GM23338 (cell line): ENCODE results near the gene AGAP1. TPM values are rescaled to one million over a fixed set of nuclear protein-coding genes. Genes with fewer than 3 reads are reported as not detected.

Source experiments
- ATAC-seq: fragments of 200-7000 bp; cut with Tn5 transposase; 3 replicates; pipeline ENCODE4 v1.9.1; 2020
- DNase-seq: peaks from one replicate; pipeline ENCODE4 v3.0.0-alpha.2; 2015; ENCODE audit warnings: low spot score
- H2AFZ ChIP-seq: fragments of 200-600 bp; sonication (generic); 2 replicates; pipeline ENCODE4 v1.8.0; 2016; ENCODE audit warnings: antibody characterized with exemption, mild to moderate bottlenecking, moderate library complexity
- H3F3A ChIP-seq: fragments of 200-600 bp; sonication (generic); replicated peaks from 2 replicates; pipeline ENCODE4 v1.8.0; 2017; ENCODE audit warnings: antibody characterized with exemption, mixed run types, low read depth
- H3K27ac ChIP-seq: fragments of 200-600 bp; sonication (generic); 2 replicates; pipeline ENCODE4 v1.6.1; 2016; ENCODE audit warnings: low read depth
- H3K27me3 ChIP-seq: fragments of 200-600 bp; sonication (generic); 2 replicates; pipeline ENCODE4 v1.8.0; 2016; ENCODE audit warnings: mild to moderate bottlenecking, mixed run types, moderate library complexity; ENCODE audit not compliant: insufficient read depth
- H3K36me3 ChIP-seq: fragments of 200-600 bp; sonication (generic); 2 replicates; pipeline ENCODE4 v1.8.0; 2016; ENCODE audit warnings: mild to moderate bottlenecking; ENCODE audit not compliant: insufficient read depth
- H3K4me1 ChIP-seq: fragments of 200-600 bp; sonication (generic); 2 replicates; pipeline ENCODE4 v1.8.0; 2016; ENCODE audit warnings: mild to moderate bottlenecking, moderate library complexity; ENCODE audit not compliant: insufficient read depth
- H3K4me2 ChIP-seq: fragments of 200-600 bp; sonication (generic); 2 replicates; pipeline ENCODE4 v1.7.1; 2017; ENCODE audit warnings: mixed run types
- H3K4me3 ChIP-seq: fragments of 200-600 bp; sonication (generic); 2 replicates; pipeline ENCODE4 v1.6.1; 2016; ENCODE audit warnings: mixed run types
- H3K79me2 ChIP-seq: fragments of 200-600 bp; sonication (generic); replicated peaks from 2 replicates; pipeline ENCODE4 v1.8.0; 2017; ENCODE audit warnings: mild to moderate bottlenecking; ENCODE audit not compliant: insufficient read depth
- H3K9me2 ChIP-seq: fragments of 200-600 bp; sonication (generic); 2 replicates; pipeline ENCODE4 v1.8.0; 2017; ENCODE audit not compliant: insufficient read depth
- H4K20me1 ChIP-seq: fragments of 200-600 bp; sonication (generic); replicated peaks from 2 replicates; pipeline ENCODE4 v1.8.0; 2017; ENCODE audit warnings: mild to moderate bottlenecking; ENCODE audit not compliant: insufficient read depth
- H3K27ac Mint-ChIP-seq: 2 replicates; pipeline ENCODE4 v1.8.0; 2020; ENCODE audit warnings: inconsistent platforms, mild to moderate bottlenecking, moderate library complexity, mixed read lengths
- H3K27me3 Mint-ChIP-seq: 3 replicates; pipeline ENCODE4 v1.8.0; 2022; ENCODE audit warnings: low read depth, mild to moderate bottlenecking, moderate library complexity, mixed read lengths, inconsistent platforms; ENCODE audit not compliant: insufficient read depth, poor library complexity
- H3K36me3 Mint-ChIP-seq: 3 replicates; pipeline ENCODE4 v1.8.0; 2021; ENCODE audit warnings: low read depth, mild to moderate bottlenecking, inconsistent platforms, moderate library complexity, mixed read lengths
- H3K4me1 Mint-ChIP-seq: 3 replicates; pipeline ENCODE4 v1.8.0; 2020; ENCODE audit warnings: mild to moderate bottlenecking, inconsistent platforms, mixed read lengths
- H3K4me3 Mint-ChIP-seq: 3 replicates; pipeline ENCODE4 v1.8.0; 2021; ENCODE audit warnings: moderate library complexity, mild to moderate bottlenecking, inconsistent platforms, mixed read lengths
- H3K9me3 Mint-ChIP-seq: 3 replicates; pipeline ENCODE4 v1.8.0; 2020; ENCODE audit warnings: moderate library complexity, mild to moderate bottlenecking, inconsistent platforms, mixed read lengths
- CREB1 ChIP-seq: fragments of 250-450 bp; sonication (Bioruptor Pico); IDR thresholded peaks from 2 replicates; pipeline ENCODE4 v1.5.0; 2020; ENCODE audit warnings: low read depth, mild to moderate bottlenecking, moderate library complexity
- EZH2 ChIP-seq: fragments of 200-600 bp; sonication (generic); IDR thresholded peaks from one replicate; pipeline ENCODE4 v1.8.0; 2017; ENCODE audit warnings: antibody characterized with exemption, mild to moderate bottlenecking, low read depth; ENCODE audit not compliant: unreplicated experiment
- EZH2phosphoT487 ChIP-seq: fragments of 200-600 bp; sonication (generic); IDR thresholded peaks from one replicate; pipeline ENCODE4 v1.8.1; 2018; ENCODE audit warnings: antibody characterized with exemption; ENCODE audit not compliant: unreplicated experiment
- JUNB ChIP-seq: IDR thresholded peaks from one replicate; pipeline ENCODE4 v1.6.1; 2016; ENCODE audit warnings: antibody characterized with exemption; ENCODE audit not compliant: unreplicated experiment
- NANOG ChIP-seq: IDR thresholded peaks from 2 replicates; pipeline ENCODE4 v1.6.1; 2016; ENCODE audit warnings: antibody characterized with exemption, borderline replicate concordance
- POLR2AphosphoS5 ChIP-seq: IDR thresholded peaks from 2 replicates; pipeline ENCODE4 v1.6.1; 2016; ENCODE audit warnings: antibody characterized with exemption, low read depth
- STAT1 ChIP-seq: IDR thresholded peaks from one replicate; pipeline ENCODE4 v1.6.1; 2016; ENCODE audit warnings: antibody characterized with exemption; ENCODE audit not compliant: unreplicated experiment
- ZNF114 ChIP-seq: fragments of 250-450 bp; sonication (Bioruptor Pico); IDR thresholded peaks from 2 replicates; pipeline ENCODE4 v1.5.0; 2020; ENCODE audit warnings: mild to moderate bottlenecking, moderate library complexity
- ZNF331 ChIP-seq: fragments of 250-450 bp; sonication (Bioruptor Pico); IDR thresholded peaks from 2 replicates; pipeline ENCODE4 v1.5.0; 2020; ENCODE audit warnings: low read depth, mild to moderate bottlenecking, moderate library complexity
- polyA plus RNA-seq: library from polyadenylated mRNA; unstranded; fragments of >200 nt; fragmentation: Nextera tagmentation; extraction: Ambion mirVana; gene quantifications from 2 replicates; pipeline ENCODE4 v1.2.1, GENCODE V29; 2016
- total RNA-seq: library from RNA; depleted of rRNA; stranded (reverse); fragments of >200 nt; shearing (Covaris generic); gene quantifications from 2 replicates; pipeline ENCODE4 v1.2.3, GENCODE V29; 2014
- TF ChIP-seq, protein P1 (sequence below), 2 experiments: fragments of 200-600 bp in 1 of 2; sonication (generic) in 1 of 2; conservative IDR thresholded peaks; 2 replicates each; pipeline versions ENCODE4 v1.5.1 to v1.6.1; 2016 to 2017; ENCODE audit warnings: antibody characterized with exemption in 2 of 2, low read depth in 2 of 2, mild to moderate bottlenecking in 2 of 2, moderate library complexity in 1 of 2
- TF ChIP-seq, protein P2 (sequence below): IDR thresholded peaks from 2 replicates; pipeline ENCODE4 v1.6.1; 2016; ENCODE audit warnings: antibody characterized with exemption
- TF ChIP-seq, protein P3 (sequence below): fragments of 250-450 bp; sonication (Bioruptor Pico); IDR thresholded peaks from 2 replicates; pipeline ENCODE4 v1.5.0; 2020; ENCODE audit warnings: mild to moderate bottlenecking, moderate library complexity
- TF ChIP-seq, protein P4 (sequence below): IDR thresholded peaks from one replicate; pipeline ENCODE4 v1.6.1; 2018; ENCODE audit warnings: antibody characterized with exemption; ENCODE audit not compliant: unreplicated experiment

Gene AGAP1
- total and polyA plus RNA-seq, 2 experiments from 2014 or later, result 13.3 to 27.9 TPM

DNA sequence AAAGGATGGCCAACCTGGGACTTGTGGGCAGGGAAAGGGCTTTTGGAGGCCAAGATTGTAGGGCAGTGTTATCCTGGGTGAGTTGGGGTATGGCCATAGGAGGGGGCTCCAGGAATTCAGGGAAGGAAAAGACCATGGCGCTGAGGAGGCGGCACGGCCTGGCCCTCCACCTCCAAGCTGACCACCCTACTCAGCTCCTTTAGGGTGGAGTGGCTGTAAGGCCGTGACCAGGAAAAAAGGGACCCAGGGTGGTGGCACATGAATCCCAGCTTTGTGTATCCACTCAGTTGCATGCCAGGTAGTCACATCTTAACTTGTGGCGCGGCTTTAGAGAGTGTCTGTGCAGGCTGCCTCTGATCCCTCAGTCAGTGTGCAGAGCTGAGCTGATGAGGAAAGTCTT is 168.1 kb downstream of the AGAP1 start:
- ATAC-seq (no peak), DNase-seq (no peak)
- Histone ChIP-seq H3K36me3 (no peaks in the 10 kb centered on the region), H3K4me2 (no peak overlapping the region), H4K20me1 (peaks cover 3% of the 10 kb centered on the region; the same call in 1 of the 2 replicates), H3F3A (0 out of 2 replicates have a peak, but pooled peaks cover 4% of the 10 kb centered on the region), H3K79me2 (peaks cover 78% of the 10 kb centered on the region), H3K27ac (no peak overlapping the region), H3K9me2 (0 out of 2 replicates have a peak, but pooled peaks cover 7% of the 10 kb centered on the region), H3K4me1 (peaks cover 70% of the 10 kb centered on the region), H2AFZ (no peak overlapping the region), H3K27me3 (no peaks in the 10 kb centered on the region), H3K4me3 (no peak overlapping the region)
- no peak overlapping the region for H3K4me3 Mint-ChIP-seq
- peaks cover 6% of the 10 kb centered on the region; the same call in 1 of the 3 replicates for H3K9me3 Mint-ChIP-seq
- peaks cover 4% of the 10 kb centered on the region; the same call in 1 of the 3 replicates for H3K36me3 Mint-ChIP-seq
- peaks cover 84% of the 10 kb centered on the region for H3K4me1 Mint-ChIP-seq
- no peak overlapping the region for H3K27ac Mint-ChIP-seq
- TF ChIP-seq, protein P1, sequence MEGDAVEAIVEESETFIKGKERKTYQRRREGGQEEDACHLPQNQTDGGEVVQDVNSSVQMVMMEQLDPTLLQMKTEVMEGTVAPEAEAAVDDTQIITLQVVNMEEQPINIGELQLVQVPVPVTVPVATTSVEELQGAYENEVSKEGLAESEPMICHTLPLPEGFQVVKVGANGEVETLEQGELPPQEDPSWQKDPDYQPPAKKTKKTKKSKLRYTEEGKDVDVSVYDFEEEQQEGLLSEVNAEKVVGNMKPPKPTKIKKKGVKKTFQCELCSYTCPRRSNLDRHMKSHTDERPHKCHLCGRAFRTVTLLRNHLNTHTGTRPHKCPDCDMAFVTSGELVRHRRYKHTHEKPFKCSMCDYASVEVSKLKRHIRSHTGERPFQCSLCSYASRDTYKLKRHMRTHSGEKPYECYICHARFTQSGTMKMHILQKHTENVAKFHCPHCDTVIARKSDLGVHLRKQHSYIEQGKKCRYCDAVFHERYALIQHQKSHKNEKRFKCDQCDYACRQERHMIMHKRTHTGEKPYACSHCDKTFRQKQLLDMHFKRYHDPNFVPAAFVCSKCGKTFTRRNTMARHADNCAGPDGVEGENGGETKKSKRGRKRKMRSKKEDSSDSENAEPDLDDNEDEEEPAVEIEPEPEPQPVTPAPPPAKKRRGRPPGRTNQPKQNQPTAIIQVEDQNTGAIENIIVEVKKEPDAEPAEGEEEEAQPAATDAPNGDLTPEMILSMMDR (conservative IDR thresholded peaks at IDR 0.05; ENCODE audit: low read depth in 2 of 2), result no peak
- TF ChIP-seq NANOG (no peak), EZH2 (no peak), POLR2AphosphoS5 (no peak), CREB1 (no peak), STAT1 (no peak), JUNB (no peak), EZH2phosphoT487 (no peak), ZNF331 (CRISPR knock-in tag) (no peak), ZNF114 (CRISPR knock-in tag) (no peak)
- TF ChIP-seq, protein P2, sequence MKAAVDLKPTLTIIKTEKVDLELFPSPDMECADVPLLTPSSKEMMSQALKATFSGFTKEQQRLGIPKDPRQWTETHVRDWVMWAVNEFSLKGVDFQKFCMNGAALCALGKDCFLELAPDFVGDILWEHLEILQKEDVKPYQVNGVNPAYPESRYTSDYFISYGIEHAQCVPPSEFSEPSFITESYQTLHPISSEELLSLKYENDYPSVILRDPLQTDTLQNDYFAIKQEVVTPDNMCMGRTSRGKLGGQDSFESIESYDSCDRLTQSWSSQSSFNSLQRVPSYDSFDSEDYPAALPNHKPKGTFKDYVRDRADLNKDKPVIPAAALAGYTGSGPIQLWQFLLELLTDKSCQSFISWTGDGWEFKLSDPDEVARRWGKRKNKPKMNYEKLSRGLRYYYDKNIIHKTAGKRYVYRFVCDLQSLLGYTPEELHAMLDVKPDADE, result no peak
- TF ChIP-seq, protein P3, sequence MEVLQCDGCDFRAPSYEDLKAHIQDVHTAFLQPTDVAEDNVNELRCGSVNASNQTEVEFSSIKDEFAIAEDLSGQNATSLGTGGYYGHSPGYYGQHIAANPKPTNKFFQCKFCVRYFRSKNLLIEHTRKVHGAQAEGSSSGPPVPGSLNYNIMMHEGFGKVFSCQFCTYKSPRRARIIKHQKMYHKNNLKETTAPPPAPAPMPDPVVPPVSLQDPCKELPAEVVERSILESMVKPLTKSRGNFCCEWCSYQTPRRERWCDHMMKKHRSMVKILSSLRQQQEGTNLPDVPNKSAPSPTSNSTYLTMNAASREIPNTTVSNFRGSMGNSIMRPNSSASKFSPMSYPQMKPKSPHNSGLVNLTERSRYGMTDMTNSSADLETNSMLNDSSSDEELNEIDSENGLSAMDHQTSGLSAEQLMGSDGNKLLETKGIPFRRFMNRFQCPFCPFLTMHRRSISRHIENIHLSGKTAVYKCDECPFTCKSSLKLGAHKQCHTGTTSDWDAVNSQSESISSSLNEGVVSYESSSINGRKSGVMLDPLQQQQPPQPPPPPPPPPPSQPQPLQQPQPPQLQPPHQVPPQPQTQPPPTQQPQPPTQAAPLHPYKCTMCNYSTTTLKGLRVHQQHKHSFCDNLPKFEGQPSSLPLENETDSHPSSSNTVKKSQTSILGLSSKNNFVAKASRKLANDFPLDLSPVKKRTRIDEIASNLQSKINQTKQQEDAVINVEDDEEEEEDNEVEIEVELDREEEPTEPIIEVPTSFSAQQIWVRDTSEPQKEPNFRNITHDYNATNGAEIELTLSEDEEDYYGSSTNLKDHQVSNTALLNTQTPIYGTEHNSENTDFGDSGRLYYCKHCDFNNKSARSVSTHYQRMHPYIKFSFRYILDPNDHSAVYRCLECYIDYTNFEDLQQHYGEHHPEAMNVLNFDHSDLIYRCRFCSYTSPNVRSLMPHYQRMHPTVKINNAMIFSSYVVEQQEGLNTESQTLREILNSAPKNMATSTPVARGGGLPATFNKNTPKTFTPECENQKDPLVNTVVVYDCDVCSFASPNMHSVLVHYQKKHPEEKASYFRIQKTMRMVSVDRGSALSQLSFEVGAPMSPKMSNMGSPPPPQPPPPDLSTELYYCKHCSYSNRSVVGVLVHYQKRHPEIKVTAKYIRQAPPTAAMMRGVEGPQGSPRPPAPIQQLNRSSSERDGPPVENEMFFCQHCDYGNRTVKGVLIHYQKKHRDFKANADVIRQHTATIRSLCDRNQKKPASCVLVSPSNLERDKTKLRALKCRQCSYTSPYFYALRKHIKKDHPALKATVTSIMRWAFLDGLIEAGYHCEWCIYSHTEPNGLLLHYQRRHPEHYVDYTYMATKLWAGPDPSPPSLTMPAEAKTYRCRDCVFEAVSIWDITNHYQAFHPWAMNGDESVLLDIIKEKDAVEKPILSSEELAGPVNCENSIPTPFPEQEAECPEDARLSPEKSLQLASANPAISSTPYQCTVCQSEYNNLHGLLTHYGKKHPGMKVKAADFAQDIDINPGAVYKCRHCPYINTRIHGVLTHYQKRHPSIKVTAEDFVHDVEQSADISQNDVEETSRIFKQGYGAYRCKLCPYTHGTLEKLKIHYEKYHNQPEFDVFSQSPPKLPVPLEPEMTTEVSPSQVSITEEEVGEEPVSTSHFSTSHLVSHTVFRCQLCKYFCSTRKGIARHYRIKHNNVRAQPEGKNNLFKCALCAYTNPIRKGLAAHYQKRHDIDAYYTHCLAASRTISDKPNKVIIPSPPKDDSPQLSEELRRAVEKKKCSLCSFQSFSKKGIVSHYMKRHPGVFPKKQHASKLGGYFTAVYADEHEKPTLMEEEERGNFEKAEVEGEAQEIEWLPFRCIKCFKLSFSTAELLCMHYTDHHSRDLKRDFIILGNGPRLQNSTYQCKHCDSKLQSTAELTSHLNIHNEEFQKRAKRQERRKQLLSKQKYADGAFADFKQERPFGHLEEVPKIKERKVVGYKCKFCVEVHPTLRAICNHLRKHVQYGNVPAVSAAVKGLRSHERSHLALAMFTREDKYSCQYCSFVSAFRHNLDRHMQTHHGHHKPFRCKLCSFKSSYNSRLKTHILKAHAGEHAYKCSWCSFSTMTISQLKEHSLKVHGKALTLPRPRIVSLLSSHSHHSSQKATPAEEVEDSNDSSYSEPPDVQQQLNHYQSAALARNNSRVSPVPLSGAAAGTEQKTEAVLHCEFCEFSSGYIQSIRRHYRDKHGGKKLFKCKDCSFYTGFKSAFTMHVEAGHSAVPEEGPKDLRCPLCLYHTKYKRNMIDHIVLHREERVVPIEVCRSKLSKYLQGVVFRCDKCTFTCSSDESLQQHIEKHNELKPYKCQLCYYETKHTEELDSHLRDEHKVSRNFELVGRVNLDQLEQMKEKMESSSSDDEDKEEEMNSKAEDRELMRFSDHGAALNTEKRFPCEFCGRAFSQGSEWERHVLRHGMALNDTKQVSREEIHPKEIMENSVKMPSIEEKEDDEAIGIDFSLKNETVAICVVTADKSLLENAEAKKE, result no peak
- TF ChIP-seq, protein P4, sequence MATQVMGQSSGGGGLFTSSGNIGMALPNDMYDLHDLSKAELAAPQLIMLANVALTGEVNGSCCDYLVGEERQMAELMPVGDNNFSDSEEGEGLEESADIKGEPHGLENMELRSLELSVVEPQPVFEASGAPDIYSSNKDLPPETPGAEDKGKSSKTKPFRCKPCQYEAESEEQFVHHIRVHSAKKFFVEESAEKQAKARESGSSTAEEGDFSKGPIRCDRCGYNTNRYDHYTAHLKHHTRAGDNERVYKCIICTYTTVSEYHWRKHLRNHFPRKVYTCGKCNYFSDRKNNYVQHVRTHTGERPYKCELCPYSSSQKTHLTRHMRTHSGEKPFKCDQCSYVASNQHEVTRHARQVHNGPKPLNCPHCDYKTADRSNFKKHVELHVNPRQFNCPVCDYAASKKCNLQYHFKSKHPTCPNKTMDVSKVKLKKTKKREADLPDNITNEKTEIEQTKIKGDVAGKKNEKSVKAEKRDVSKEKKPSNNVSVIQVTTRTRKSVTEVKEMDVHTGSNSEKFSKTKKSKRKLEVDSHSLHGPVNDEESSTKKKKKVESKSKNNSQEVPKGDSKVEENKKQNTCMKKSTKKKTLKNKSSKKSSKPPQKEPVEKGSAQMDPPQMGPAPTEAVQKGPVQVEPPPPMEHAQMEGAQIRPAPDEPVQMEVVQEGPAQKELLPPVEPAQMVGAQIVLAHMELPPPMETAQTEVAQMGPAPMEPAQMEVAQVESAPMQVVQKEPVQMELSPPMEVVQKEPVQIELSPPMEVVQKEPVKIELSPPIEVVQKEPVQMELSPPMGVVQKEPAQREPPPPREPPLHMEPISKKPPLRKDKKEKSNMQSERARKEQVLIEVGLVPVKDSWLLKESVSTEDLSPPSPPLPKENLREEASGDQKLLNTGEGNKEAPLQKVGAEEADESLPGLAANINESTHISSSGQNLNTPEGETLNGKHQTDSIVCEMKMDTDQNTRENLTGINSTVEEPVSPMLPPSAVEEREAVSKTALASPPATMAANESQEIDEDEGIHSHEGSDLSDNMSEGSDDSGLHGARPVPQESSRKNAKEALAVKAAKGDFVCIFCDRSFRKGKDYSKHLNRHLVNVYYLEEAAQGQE, result no peak
- peaks cover 3% of the 10 kb centered on the region for H3K27me3 Mint-ChIP-seq
